GM18907 (cell line): ENCODE data around the gene C7orf57.
A peak's percentile ranks its signal among the peaks of the same experiment; 100 is the strongest.

Experiments
- ATAC-seq: cut with Tn5 transposase; IDR thresholded peaks from one replicate; pipeline ENCODE4 v1.9.1; 2021; ENCODE audit warnings: mild to moderate bottlenecking, moderate library complexity; ENCODE audit not compliant: unreplicated experiment

The C7orf57 gene

DNA sequence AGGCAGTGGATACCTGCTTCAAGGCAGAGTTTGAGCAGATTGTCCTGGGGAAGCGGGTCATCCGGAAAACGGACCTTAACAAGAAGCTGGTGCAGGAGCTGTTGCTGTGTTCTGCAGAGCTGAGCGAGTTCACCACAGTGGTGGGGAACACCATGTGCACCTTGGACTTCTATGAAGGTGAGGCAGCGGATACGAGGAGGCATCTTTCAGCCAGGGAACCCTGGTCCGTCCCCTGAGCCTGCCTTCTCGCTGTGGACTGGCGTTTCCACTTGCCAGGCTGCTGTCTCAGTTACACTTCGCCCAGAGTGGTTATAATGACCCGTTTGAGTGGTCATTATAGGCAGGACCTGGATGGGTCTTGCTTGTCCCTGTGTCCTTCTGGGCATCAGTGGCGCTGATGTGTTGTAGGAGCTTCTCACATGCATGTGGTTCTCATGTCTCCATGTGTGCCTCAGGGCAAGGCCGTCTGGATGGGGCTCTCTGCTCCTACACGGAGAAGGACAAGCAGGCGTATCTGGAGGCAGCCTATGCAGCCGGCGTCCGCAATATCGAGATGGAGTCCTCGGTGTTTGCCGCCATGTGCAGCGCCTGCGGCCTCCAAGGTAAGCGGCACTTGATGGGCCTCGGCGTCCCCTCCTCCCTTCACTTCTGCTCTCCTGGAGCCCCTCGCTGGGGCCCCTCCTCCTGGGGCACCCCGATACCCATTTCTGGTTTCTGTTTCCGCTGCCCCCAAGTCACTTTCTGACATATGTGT, 71.7 kb downstream of the C7orf57 start:
- ATAC-seq, result no peak

DNA sequence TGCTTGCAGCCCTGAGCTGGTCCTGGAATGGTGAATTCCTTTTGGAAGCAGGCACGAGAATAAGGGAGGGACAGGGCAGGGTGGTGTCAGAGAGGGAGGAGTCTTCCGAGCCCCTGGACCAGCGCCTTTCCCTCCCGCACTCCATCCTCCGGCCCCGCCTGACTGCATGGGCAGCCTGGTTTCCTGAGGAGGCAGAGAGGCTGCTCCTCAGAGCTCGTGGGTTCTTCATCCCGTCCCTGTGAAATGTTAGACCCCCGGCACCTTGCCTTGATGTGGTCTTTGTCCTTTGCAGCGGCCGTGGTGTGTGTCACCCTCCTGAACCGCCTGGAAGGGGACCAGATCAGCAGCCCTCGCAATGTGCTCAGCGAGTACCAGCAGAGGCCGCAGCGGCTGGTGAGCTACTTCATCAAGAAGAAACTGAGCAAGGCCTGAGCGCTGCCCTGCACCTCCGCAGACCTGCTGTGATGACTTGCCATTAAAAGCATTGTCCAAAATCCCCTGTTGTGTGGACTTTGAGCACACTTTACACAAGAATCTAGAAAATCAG, 72.7 kb downstream of the C7orf57 start:
- no peak for ATAC-seq

DNA sequence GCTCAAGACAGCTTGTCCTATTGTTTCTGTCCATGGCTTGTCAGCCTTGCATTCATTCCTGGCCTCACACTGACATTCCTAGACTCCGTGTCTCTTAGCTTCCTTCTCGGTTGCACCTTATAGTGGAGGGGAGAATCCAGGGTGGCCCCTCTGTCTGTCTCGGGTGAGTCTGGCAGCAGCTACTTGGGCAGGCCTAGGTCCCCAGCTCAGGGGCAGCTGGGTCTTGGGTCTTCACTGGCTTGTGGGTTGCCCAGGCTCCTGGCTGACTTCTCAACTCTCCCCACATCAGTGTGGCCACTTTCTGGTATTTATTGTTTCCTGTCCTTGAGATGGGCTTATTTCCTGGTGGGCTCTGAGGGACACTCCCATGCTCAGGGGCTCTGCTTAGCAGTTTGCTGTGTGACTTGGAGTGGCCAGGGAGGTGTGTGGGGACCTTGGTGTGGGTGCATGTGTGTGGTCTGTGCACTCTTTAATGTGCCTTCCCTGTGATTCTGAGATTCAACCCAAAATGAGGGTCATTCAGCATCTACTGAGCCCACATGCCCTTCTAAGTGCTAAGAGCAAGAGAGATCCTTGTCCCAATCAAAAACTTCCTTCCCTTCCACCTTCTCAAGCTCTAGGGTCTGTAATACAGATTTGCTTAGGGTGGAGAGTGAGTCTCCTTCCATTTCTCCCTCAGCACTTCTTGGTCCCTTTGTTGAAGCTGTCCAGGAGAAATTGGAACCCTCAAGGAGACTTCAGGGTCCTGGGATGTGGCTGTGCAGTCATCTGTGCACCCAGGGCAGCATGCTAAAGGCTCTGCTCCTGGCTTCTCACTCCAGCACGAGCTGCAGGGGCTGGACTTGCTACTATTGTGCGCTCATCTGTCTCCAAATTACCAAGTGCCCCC, 73.9 kb downstream of the C7orf57 start:
- ATAC-seq, result no peak

DNA sequence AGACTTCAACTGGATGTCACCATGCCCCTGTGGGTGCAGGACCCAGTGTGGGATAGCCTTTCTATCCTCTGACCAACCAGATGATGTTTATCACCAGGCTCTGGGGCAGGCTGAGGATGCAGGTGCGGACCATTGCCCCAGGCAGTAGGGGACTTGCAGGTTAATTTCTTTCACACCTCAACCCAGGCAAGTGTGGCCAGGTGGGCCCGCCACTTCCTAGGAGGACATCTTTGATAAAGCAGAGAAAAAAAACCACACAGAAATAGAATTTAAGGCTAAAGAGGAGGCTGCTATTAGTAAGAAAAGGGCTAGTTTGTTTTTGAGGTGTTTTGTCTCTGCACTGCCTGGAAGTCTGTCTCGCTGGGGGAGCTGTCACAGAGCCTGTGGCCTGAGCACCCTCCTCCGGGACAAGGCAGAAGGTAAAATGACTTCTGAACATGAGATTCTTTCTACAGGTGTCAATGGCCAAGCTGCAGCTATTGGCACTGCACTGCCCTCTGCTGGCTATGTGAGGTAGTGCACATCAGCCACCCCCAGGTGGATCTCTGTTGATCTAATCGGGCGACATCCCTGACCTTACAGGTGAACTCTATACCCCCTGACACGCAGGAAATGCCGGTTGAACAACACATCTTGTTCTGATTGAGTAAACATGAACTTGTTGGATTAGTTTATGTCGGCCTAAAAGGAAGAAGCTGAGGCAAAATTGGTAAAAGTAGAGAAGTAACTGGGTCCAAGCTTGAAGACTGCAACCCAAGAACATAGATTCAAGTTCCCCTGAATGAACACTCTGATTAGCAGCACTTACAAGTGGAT, 74.7 kb downstream of the C7orf57 start:
- ATAC-seq, result peak; percentile 92

DNA sequence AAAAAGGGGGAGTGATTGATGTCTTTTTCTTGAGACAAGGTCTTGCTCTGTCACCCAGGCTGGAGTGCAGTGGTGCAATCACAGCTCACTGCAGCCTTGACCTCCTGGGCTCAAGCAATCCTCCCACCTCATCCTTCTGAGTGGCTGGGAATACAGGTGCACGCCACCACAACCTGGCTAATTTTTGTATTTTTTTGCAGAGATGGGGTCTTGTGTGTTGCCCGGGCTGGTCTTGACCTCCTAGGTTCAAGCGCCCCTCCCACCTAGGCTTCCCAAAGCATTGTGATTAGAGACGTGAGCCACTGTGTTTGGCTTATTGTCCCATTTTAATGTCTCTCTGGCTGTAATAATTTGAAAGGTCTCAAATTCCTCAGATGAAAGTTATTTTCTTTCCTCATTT, 75.5 kb downstream of the C7orf57 start:
- no peak for ATAC-seq
